Sigmoid colon (tissue), 7 donors: ENCODE measurements around the gene JOSD1. TPM values are rescaled to one million over a fixed set of nuclear protein-coding genes. Genes with fewer than 3 reads are reported as not detected.
"Not testable (repeated sequence)": the region's sequence is repeated elsewhere in the genome, so short reads cannot be mapped to it uniquely, and the experiment has no call there.

Experiments
- DNase-seq: peaks from one replicate; pipeline ENCODE4 v3.0.0-alpha.2; 2019
- H3K27ac ChIP-seq, 4 donors: fragments of 200-600 bp; sonication (generic); one replicate each; pipeline ENCODE4 v1.5.1; 2016 to 2019; ENCODE audit warnings: mild to moderate bottlenecking in 1 of 4
- H3K27me3 ChIP-seq, 3 donors: fragments of 200-600 bp; sonication (generic); one replicate each; pipeline ENCODE4 v1.5.1; 2019; ENCODE audit warnings: mild to moderate bottlenecking in 1 of 3
- H3K36me3 ChIP-seq, 4 donors: fragments of 200-600 bp; sonication (generic); one replicate each; pipeline ENCODE4 v1.5.1; 2016 to 2019
- H3K4me1 ChIP-seq, 4 donors: fragments of 200-600 bp; sonication (generic); one replicate each; pipeline ENCODE4 v1.5.1; 2017 to 2019
- H3K4me3 ChIP-seq, 4 donors: fragments of 200-600 bp; sonication (generic); one replicate each; pipeline ENCODE4 v1.5.1; 2017 to 2019; ENCODE audit warnings: mild to moderate bottlenecking in 2 of 4, moderate library complexity in 1 of 4
- H3K9me3 ChIP-seq, 4 donors: fragments of 200-600 bp in 3 of 4; sonication (generic) in 3 of 4; one replicate each; pipeline versions ENCODE4 v1.5.1 to v1.6.1; 2013 to 2019
- EP300 ChIP-seq, 4 donors: sonication (generic); formaldehyde crosslinking; IDR thresholded peaks; one replicate each; pipeline ENCODE4 v1.6.1; 2017; ENCODE audit warnings: antibody characterized with exemption in 4 of 4
- POLR2A ChIP-seq, 2 donors: fragments of 450-650 bp; IDR thresholded peaks; one replicate each; pipeline ENCODE4 v1.6.1; 2016; ENCODE audit warnings: antibody characterized with exemption in 2 of 2, mild to moderate bottlenecking in 2 of 2, moderate library complexity in 2 of 2
- POLR2AphosphoS5 ChIP-seq, 4 donors: sonication (generic); formaldehyde crosslinking; IDR thresholded peaks; one replicate each; pipeline ENCODE4 v1.6.1; 2017; ENCODE audit warnings: antibody characterized with exemption in 4 of 4
- WGBS, 2 donors: extraction: QIAGEN DNeasy Blood & Tissue Kit; methylation state at CpG; one replicate each; pipeline ENCODE4 v1.1.7; 2013; 5-methylcytosine and 5-hydroxymethylcytosine counted together
- intact Hi-C: fragments of 100-400 bp; cut with DNase I; formaldehyde crosslinking; loops from one replicate; pipeline ENCODE4 v1.15.1; 2023
- polyA plus RNA-seq, 3 donors: library from polyadenylated mRNA; stranded (reverse); fragments of 200-250 nt; gene quantifications; one replicate each; pipeline ENCODE4 v1.2.3, GENCODE V29; 2013
- total RNA-seq, 4 donors: library from RNA; depleted of rRNA; stranded (reverse); fragments of >200 nt; gene quantifications; one replicate each; pipeline ENCODE4 v1.1.0, GENCODE V29; 2016
- TF ChIP-seq, protein P1 (sequence below), 4 experiments: fragments of 450-650 bp in 3 of 4; fragments of 200-600 bp in 1 of 4; IDR thresholded peaks; one replicate each; pipeline ENCODE4 v1.5.1; 2016 to 2019; ENCODE audit warnings: antibody characterized with exemption in 4 of 4, mild to moderate bottlenecking in 3 of 4, moderate library complexity in 2 of 4
- donor health status: healthy with polysubstance abuse.
- donor health status: Bipolar disorder and iron deficiency.
- donor health status: healthy.

JOSD1 gene
- total and polyA plus RNA-seq, 7 donors: 34.9 to 94.6 (median 46.0) TPM

DNA sequence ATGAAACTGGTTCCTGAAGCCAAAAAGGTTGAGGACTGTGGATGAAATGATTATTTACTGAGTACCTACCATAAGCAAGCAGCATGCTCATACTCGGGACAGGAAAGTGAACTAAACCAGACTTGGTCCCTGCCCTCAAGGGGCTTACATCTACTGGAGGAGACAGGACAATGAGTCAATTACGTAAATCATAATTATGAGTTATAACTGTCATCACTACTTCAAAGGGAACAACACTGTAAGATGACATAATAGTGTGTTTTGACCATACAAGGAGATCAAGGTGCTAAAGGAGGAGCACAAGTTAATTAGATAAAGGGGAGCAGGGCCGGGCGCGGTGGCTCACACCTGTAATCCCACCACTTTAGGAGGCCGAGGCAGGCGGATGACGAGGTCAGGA, 47.0 kb downstream of the JOSD1 start:
- Histone ChIP-seq H3K27me3 (no peaks in the 10 kb centered on the region), H3K4me1 (peaks cover 0 to 23% (median 21%) of the 10 kb centered on the region in 4 donors), H3K36me3 (no peaks in the 10 kb centered on the region), H3K27ac (no peak overlapping the region), H3K9me3 (no peaks in the 10 kb centered on the region), H3K4me3 (no peak overlapping the region)
- TF ChIP-seq EP300 (IDR thresholded peaks at IDR 0.05) (no peak), POLR2AphosphoS5 (IDR thresholded peaks at IDR 0.05) (no peak), POLR2A (IDR thresholded peaks at IDR 0.05) (no peak)
- TF ChIP-seq, protein P1, sequence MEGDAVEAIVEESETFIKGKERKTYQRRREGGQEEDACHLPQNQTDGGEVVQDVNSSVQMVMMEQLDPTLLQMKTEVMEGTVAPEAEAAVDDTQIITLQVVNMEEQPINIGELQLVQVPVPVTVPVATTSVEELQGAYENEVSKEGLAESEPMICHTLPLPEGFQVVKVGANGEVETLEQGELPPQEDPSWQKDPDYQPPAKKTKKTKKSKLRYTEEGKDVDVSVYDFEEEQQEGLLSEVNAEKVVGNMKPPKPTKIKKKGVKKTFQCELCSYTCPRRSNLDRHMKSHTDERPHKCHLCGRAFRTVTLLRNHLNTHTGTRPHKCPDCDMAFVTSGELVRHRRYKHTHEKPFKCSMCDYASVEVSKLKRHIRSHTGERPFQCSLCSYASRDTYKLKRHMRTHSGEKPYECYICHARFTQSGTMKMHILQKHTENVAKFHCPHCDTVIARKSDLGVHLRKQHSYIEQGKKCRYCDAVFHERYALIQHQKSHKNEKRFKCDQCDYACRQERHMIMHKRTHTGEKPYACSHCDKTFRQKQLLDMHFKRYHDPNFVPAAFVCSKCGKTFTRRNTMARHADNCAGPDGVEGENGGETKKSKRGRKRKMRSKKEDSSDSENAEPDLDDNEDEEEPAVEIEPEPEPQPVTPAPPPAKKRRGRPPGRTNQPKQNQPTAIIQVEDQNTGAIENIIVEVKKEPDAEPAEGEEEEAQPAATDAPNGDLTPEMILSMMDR (IDR thresholded peaks at IDR 0.05): no peak
- intact Hi-C loops: no loop called here
- WGBS, 2 donors: 95 to 98% methylated on average over 8 of the region's 8 CpGs
- no peak for DNase-seq

DNA sequence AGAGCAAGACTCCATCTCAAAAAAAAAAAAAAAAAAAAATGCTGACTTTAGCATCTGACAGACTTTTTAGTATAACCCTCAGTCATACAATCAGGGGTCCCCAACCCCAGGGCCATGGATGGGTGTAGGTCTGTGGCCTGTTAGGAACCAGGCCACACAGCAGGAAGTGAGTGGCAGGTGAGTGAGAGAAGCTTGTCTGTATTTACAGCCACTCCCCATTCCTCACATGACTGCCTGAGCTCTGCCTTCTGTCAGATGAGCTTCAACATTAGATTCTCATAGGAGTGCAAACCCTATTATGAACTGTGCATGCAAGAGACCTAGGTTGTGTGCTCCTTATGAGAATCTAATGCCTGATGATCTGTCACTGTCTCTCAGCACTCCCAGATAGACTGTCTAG, 47.9 kb downstream of the JOSD1 start:
- TF ChIP-seq, protein P1 (IDR thresholded peaks at IDR 0.05): no peak
- TF ChIP-seq POLR2A (IDR thresholded peaks at IDR 0.05) (no peak), POLR2AphosphoS5 (IDR thresholded peaks at IDR 0.05) (no peak), EP300 (IDR thresholded peaks at IDR 0.05) (no peak)
- no peaks in the 10 kb centered on the region for H3K36me3 ChIP-seq
- intact Hi-C loops: no loop called here

DNA sequence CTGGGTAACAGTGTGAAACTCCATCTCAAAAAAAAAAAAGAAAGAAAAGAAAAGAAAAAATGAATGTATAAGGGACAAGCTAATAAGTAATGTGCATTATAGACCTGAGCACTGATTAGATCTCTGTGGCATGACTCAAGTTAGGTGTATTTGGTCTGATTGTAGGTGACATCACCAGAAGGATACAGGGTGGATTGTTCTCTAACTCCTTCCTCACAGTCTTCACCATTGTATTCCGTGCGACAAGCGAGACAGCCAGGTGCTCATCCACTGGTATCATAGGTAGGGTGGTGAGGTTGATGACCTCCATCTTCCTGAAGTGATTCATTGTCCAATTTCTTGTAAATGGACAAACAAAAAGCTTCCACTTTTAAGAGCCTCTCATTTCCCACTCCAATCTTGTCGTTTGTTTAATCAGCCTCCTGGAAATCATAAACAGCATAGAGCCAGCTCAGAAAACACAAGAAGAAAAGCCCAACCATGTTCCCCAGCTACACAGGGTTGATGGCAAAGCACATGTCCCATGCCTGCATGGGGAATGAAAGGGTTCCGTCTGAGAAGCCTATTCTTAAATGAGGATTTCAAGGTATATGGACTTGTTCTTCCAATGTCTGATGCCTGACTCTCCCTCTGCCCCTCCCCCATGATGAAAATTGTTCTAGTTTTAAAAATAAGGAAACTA, 50.8 kb downstream of the JOSD1 start:
- DNase-seq: no peak
- Histone ChIP-seq H3K27me3 (no peaks in the 10 kb centered on the region), H3K27ac (no peak overlapping the region), H3K4me1 (no peaks in the 10 kb centered on the region), H3K9me3 (no peaks in the 10 kb centered on the region), H3K36me3 (no peaks in the 10 kb centered on the region), H3K4me3 (no peak overlapping the region)
- WGBS, 2 donors: 64 to 66% methylated on average over 5 of the region's 5 CpGs
- intact Hi-C loops: no loop called here
- no peak for TF ChIP-seq POLR2A (IDR thresholded peaks at IDR 0.05)
- TF ChIP-seq EP300 (IDR thresholded peaks at IDR 0.05): no peak
- no peak for TF ChIP-seq POLR2AphosphoS5 (IDR thresholded peaks at IDR 0.05)
- TF ChIP-seq, protein P1 (IDR thresholded peaks at IDR 0.05): no peak

More for the DNA sequence above, 47.9 kb downstream of the JOSD1 start:
- H3K4me1 ChIP-seq: peaks cover 0 to 17% (median 16%) of the 10 kb centered on the region in 4 donors
- no peaks in the 10 kb centered on the region for H3K9me3 ChIP-seq
- DNase-seq: no peak
- no peak overlapping the region for H3K27ac ChIP-seq
- no peak overlapping the region for H3K4me3 ChIP-seq
- no peaks in the 10 kb centered on the region for H3K27me3 ChIP-seq

DNA sequence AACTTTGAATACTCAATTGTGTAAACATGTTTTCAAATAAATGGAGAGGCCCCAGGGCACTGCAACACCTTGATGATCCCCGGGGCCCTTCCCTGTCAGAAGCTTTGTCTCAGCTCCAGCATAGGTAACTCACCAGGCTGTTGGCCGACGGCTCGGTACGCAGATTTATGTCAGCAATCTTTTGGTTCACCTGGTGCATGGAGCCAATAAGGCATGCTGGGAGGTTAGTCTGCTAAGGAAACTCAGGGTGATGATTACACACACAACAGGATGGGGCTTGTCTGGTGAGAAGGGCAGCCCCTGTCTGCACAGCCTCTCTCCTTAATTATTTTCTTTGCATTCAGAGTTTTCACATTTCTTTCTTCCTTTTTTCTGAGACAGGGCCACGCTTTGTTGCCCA, 55.3 kb downstream of the JOSD1 start:
- Histone ChIP-seq H3K36me3 (no peaks in the 10 kb centered on the region), H3K27me3 (no peaks in the 10 kb centered on the region), H3K4me3 (no peak overlapping the region), H3K4me1 (no peaks in the 10 kb centered on the region), H3K27ac (no peak overlapping the region), H3K9me3 (no peaks in the 10 kb centered on the region)
- TF ChIP-seq POLR2AphosphoS5 (IDR thresholded peaks at IDR 0.05) (no peak), EP300 (IDR thresholded peaks at IDR 0.05) (no peak), POLR2A (IDR thresholded peaks at IDR 0.05) (no peak)
- TF ChIP-seq, protein P1 (IDR thresholded peaks at IDR 0.05): no peak
- 94 to 95% methylated on average over 6 of the region's 6 CpGs for WGBS, 2 donors
- intact Hi-C loops: no loop called here
- DNase-seq: no peak

DNA sequence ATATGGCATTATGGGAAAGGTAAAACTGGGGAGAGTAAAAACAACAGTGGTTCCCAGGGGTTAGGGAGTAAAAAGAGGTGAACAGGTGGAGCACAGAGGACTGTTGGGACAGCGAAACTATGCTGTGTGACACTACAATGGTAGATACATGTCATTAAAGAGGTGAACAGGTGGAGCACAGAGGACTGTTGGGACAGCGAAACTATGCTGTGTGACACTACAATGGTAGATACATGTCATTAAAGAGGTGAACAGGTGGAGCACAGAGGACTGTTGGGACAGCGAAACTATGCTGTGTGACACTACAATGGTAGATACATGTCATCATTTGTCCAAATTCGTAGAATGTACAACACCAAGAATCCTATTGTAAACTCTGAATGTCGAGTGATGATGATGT, 56.5 kb downstream of the JOSD1 start:
- WGBS, 2 donors: 94% methylated on average over 5 of the region's 5 CpGs
- H3K4me1 ChIP-seq, H3K27me3 ChIP-seq, H3K9me3 ChIP-seq, H3K36me3 ChIP-seq, intact Hi-C loops, H3K4me3 ChIP-seq, H3K27ac ChIP-seq, DNase-seq: not testable (repeated sequence)
